SK-N-SH (cell line): ENCODE results near the gene PLEKHA6. TPM values are rescaled to one million over a fixed set of nuclear protein-coding genes. Genes with fewer than 3 reads are reported as not detected.
"Not testable (repeated sequence)": the region's sequence is repeated elsewhere in the genome, so short reads cannot be mapped to it uniquely, and the experiment has no call there.

Source experiments
- CTCF ChIA-PET: fragments of 300-600, 350-600 bp; formaldehyde crosslinking; extraction: SDS; loops from one replicate; lab custom pipeline; 2021; lab: Yijun Ruan, JAX
- POLR2A ChIA-PET: fragments of 350-600 bp; sonication (Branson Sonifier 250); formaldehyde crosslinking; extraction: SDS; loops from one replicate; lab custom pipeline; 2020; ENCODE audit warnings: antibody characterized with exemption, inconsistent platforms; lab: Yijun Ruan, JAX
- DNase-seq: peaks from one replicate; pipeline ENCODE4 v3.0.0; 2012
- H2AFZ ChIP-seq: fragments of 200-600 bp; sonication (generic); 2 replicates; pipeline ENCODE4 v1.8.1; 2016; ENCODE audit warnings: antibody characterized with exemption, mild to moderate bottlenecking, low read depth
- H3F3A ChIP-seq: fragments of 200-600 bp; sonication (generic); replicated peaks from 2 replicates; pipeline ENCODE3; 2016; ENCODE audit warnings: antibody characterized with exemption, mild to moderate bottlenecking; ENCODE audit not compliant: insufficient read depth
- H3K27ac ChIP-seq, 2 experiments: fragments of 200-500 bp in 1 of 2; fragments of 200-600 bp in 1 of 2; sonication (Bioruptor generic) in 1 of 2; sonication (generic), shearing (Covaris generic) in 1 of 2; 2 replicates each; pipeline versions ENCODE4 v1.5.1 to v1.6.1; 2014 to 2016; ENCODE audit warnings: low read depth in 2 of 2, inconsistent platforms in 1 of 2, low read length in 1 of 2, mild to moderate bottlenecking in 1 of 2, mixed read lengths in 1 of 2
- H3K27me3 ChIP-seq: fragments of 200-600 bp; sonication (generic), shearing (Covaris generic); 2 replicates; pipeline ENCODE4 v1.6.1; 2016; ENCODE audit warnings: mixed run types; ENCODE audit not compliant: insufficient read depth
- H3K36me3 ChIP-seq, 2 experiments: fragments of 200-500 bp in 1 of 2; fragments of 200-600 bp in 1 of 2; sonication (Bioruptor generic) in 1 of 2; sonication (generic) in 1 of 2; replicated peaks in 1 of 2; 2 replicates each; pipeline versions ENCODE3 to v1.5.1; 2014 to 2016; ENCODE audit warnings: low read length in 1 of 2, mild to moderate bottlenecking in 1 of 2; ENCODE audit not compliant: insufficient read depth in 2 of 2, control insufficient read depth in 1 of 2
- H3K4me1 ChIP-seq, 2 experiments: fragments of 200-500 bp in 1 of 2; fragments of 200-600 bp in 1 of 2; sonication (Bioruptor generic) in 1 of 2; sonication (generic), shearing (Covaris generic) in 1 of 2; 2 replicates each; pipeline versions ENCODE4 v1.5.1 to v1.6.1; 2014 to 2016; ENCODE audit warnings: low read depth in 1 of 2, low read length in 1 of 2, mixed run types in 1 of 2; ENCODE audit not compliant: insufficient read depth in 2 of 2, control insufficient read depth in 1 of 2
- H3K4me2 ChIP-seq: fragments of 200-600 bp; sonication (generic), shearing (Covaris generic); 2 replicates; pipeline ENCODE4 v1.6.1; 2017; ENCODE audit warnings: mixed run types
- H3K4me3 ChIP-seq, 2 experiments: fragments of 200-500 bp in 1 of 2; fragments of 200-600 bp in 1 of 2; sonication (Bioruptor generic) in 1 of 2; sonication (generic), shearing (Covaris generic) in 1 of 2; 2 replicates each; pipeline versions ENCODE4 v1.5.1 to v1.8.1; 2014 to 2016; ENCODE audit warnings: low read depth in 2 of 2, inconsistent platforms in 1 of 2, low read length in 1 of 2, mild to moderate bottlenecking in 1 of 2, mixed read lengths in 1 of 2, moderate library complexity in 1 of 2
- H3K79me2 ChIP-seq: fragments of 200-600 bp; sonication (generic); 2 replicates; pipeline ENCODE4 v1.8.1; 2017; ENCODE audit warnings: mild to moderate bottlenecking; ENCODE audit not compliant: insufficient read depth
- H3K9ac ChIP-seq: fragments of 200-600 bp; sonication (generic); 2 replicates; pipeline ENCODE4 v1.6.1; 2017; ENCODE audit warnings: mixed run types
- H3K9me2 ChIP-seq: fragments of 200-600 bp; sonication (generic); 2 replicates; pipeline ENCODE4 v1.6.1; 2017; ENCODE audit warnings: mixed run types
- H3K9me3 ChIP-seq: fragments of 200-600 bp; sonication (generic); 2 replicates; pipeline ENCODE4 v1.6.1; 2017; ENCODE audit warnings: mixed run types, mild to moderate bottlenecking, moderate library complexity
- H4K20me1 ChIP-seq: fragments of 200-600 bp; sonication (generic); 2 replicates; pipeline ENCODE4 v1.6.1; 2017; ENCODE audit warnings: mild to moderate bottlenecking, mixed run types; ENCODE audit not compliant: insufficient read depth
- CHD2 ChIP-seq: fragments of 150-350 bp; IDR thresholded peaks from 2 replicates; pipeline ENCODE4 v1.6.1; 2018; ENCODE audit warnings: low read length; ENCODE audit not compliant: partially characterized antibody
- ELF1 ChIP-seq: IDR thresholded peaks from 2 replicates; pipeline ENCODE4 v1.4.0; 2012
- EZH2phosphoT487 ChIP-seq: fragments of 200-600 bp; sonication (generic); IDR thresholded peaks from 2 replicates; pipeline ENCODE4 v1.6.1; 2017; ENCODE audit warnings: low read depth, mixed run types, mild to moderate bottlenecking, antibody characterized with exemption, moderate library complexity, borderline replicate concordance
- FOSL2 ChIP-seq: IDR thresholded peaks from 2 replicates; pipeline ENCODE4 v1.4.0; 2012; ENCODE audit warnings: low read depth, mild to moderate bottlenecking, moderate library complexity, borderline replicate concordance
- FOXM1 ChIP-seq: IDR thresholded peaks from 2 replicates; pipeline ENCODE4 v1.4.0; 2012; ENCODE audit warnings: low read depth, mild to moderate bottlenecking
- GATA2 ChIP-seq: sonication (generic); formaldehyde crosslinking; IDR thresholded peaks from 2 replicates; pipeline ENCODE4 v1.5.0; 2020; ENCODE audit warnings: mild to moderate bottlenecking, missing genetic modification reagents
- JUND ChIP-seq: IDR thresholded peaks from 2 replicates; pipeline ENCODE4 v1.4.0; 2012
- MAX ChIP-seq: IDR thresholded peaks from 2 replicates; pipeline ENCODE4 v1.4.0; 2012; ENCODE audit warnings: low read depth
- MEF2A ChIP-seq: IDR thresholded peaks from 2 replicates; pipeline ENCODE4 v1.4.0; 2012; ENCODE audit warnings: low read depth, borderline replicate concordance
- NFIC ChIP-seq: IDR thresholded peaks from 2 replicates; pipeline ENCODE4 v1.4.0; 2012; ENCODE audit warnings: borderline replicate concordance
- POLR2AphosphoS5 ChIP-seq: IDR thresholded peaks from 2 replicates; pipeline ENCODE4 v1.6.1; 2012; ENCODE audit warnings: low read depth, low read length
- RAD21 ChIP-seq: IDR thresholded peaks from 2 replicates; pipeline ENCODE4 v1.6.1; 2012; ENCODE audit warnings: mild to moderate bottlenecking, low read length
- RXRA ChIP-seq: IDR thresholded peaks from 2 replicates; pipeline ENCODE4 v1.4.0; 2012; ENCODE audit warnings: low read depth, mild to moderate bottlenecking, borderline replicate concordance
- SIN3A ChIP-seq: IDR thresholded peaks from 2 replicates; pipeline ENCODE4 v1.6.1; 2012; ENCODE audit warnings: low read depth, mild to moderate bottlenecking, low read length, moderate library complexity, borderline replicate concordance
- TAF1 ChIP-seq: IDR thresholded peaks from 2 replicates; pipeline ENCODE4 v1.6.1; 2012; ENCODE audit warnings: low read depth, mild to moderate bottlenecking, low read length, moderate library complexity, borderline replicate concordance
- TEAD4 ChIP-seq: IDR thresholded peaks from 2 replicates; pipeline ENCODE4 v1.4.0; 2012; ENCODE audit warnings: mild to moderate bottlenecking, borderline replicate concordance; ENCODE audit not compliant: insufficient read depth
- USF2 ChIP-seq: fragments of 150-350 bp; IDR thresholded peaks from 2 replicates; pipeline ENCODE4 v1.6.1; 2017; ENCODE audit warnings: antibody characterized with exemption, low read length, low read depth, borderline replicate concordance
- YY1 ChIP-seq: IDR thresholded peaks from 2 replicates; pipeline ENCODE4 v1.4.0; 2012; ENCODE audit warnings: low read depth, mild to moderate bottlenecking
- WGBS: methylation state at CpG from one replicate; pipeline ENCODE4 v1.1.6; 2017; ENCODE audit warnings: low lambda C conversion rate; 5-methylcytosine and 5-hydroxymethylcytosine counted together
- polyA plus RNA-seq, 3 experiments: library from polyadenylated mRNA; depleted of rRNA; stranded (reverse); fragments of >200 nt; gene quantifications; 2 replicates each; pipeline ENCODE4 v1.2.3, GENCODE V29; 2012

PLEKHA6 gene
- polyA plus RNA-seq, 1 of the 3 experiments (the other 2 are of a cell fraction), result 1.2 TPM

GRCh38 chr1:204241050-204241449 is 118.7 kb downstream of the PLEKHA6 start (continued):
- TF ChIP-seq FOSL2 (no peak), FOXM1 (no peak), RAD21 (no peak), RXRA (no peak), NFIC (no peak)

GRCh38 chr1:204240233-204240632 is 119.5 kb downstream of the PLEKHA6 start:
- CTCF ChIA-PET, result interaction anchor here (1.3 to 1.4 kb wide), 2 partner anchors 18 to 78 kb away, joined by 3 to 5 read pairs; no protein-coding TSS in a partner anchor
- no peak overlapping the region for H3K9ac ChIP-seq
- TF ChIP-seq GATA2 (CRISPR knock-in tag) (no peak), USF2 (no peak), CHD2 (no peak), TAF1 (no peak), MAX (no peak), POLR2AphosphoS5 (no peak), JUND (no peak), EZH2phosphoT487 (no peak), SIN3A (no peak), YY1 (no peak), TEAD4 (no peak), MEF2A (no peak), NFIC (no peak), ELF1 (no peak), FOSL2 (no peak)
- DNase-seq, result no peak
- no peaks in the 10 kb centered on the region for H3K4me1 ChIP-seq
- no peaks in the 10 kb centered on the region for H3F3A ChIP-seq
- H3K79me2 ChIP-seq, result no peaks in the 10 kb centered on the region
- peaks cover 0 to 3% of the 10 kb centered on the region in 2 experiments for H3K36me3 ChIP-seq
- POLR2A ChIA-PET, result no interaction called here
- H3K27ac ChIP-seq, result no peak overlapping the region
- H3K9me2 ChIP-seq, result no peaks in the 10 kb centered on the region
- H2AFZ ChIP-seq, result no peak overlapping the region
- WGBS, result 41% methylated on average over 1 of the region's 1 CpG
- no peak overlapping the region for H3K4me3 ChIP-seq
- H4K20me1 ChIP-seq, result no peaks in the 10 kb centered on the region
- H3K4me2 ChIP-seq, result no peak overlapping the region
- no peaks in the 10 kb centered on the region for H3K9me3 ChIP-seq
- no peaks in the 10 kb centered on the region for H3K27me3 ChIP-seq

GRCh38 chr1:204239401-204239800 is 120.3 kb downstream of the PLEKHA6 start:
- H3F3A ChIP-seq, H3K4me2 ChIP-seq, H3K4me3 ChIP-seq, H3K4me1 ChIP-seq, H2AFZ ChIP-seq, POLR2A ChIA-PET, H3K79me2 ChIP-seq, H3K36me3 ChIP-seq, H3K9me3 ChIP-seq, H3K27me3 ChIP-seq, H3K9me2 ChIP-seq, H3K9ac ChIP-seq, H4K20me1 ChIP-seq, H3K27ac ChIP-seq, DNase-seq: not testable (repeated sequence)
- 66% methylated on average over 3 of the region's 3 CpGs for WGBS
- CTCF ChIA-PET, result interaction anchor here (1.6 kb wide), 1 partner anchor 19 kb away, joined by 3 read pairs; no protein-coding TSS in a partner anchor

GRCh38 chr1:204238520-204238919 is 121.2 kb downstream of the PLEKHA6 start:
- H3K9me2 ChIP-seq, H3K79me2 ChIP-seq, H3K4me2 ChIP-seq, H2AFZ ChIP-seq, H4K20me1 ChIP-seq, H3K4me3 ChIP-seq, H3K9ac ChIP-seq, DNase-seq, H3K4me1 ChIP-seq, H3K36me3 ChIP-seq, H3F3A ChIP-seq, H3K27me3 ChIP-seq, POLR2A ChIA-PET, H3K9me3 ChIP-seq, H3K27ac ChIP-seq: not testable (repeated sequence)
- CTCF ChIA-PET, result interaction anchor here (1.6 kb wide), 1 partner anchor 20 kb away, joined by 3 read pairs; no protein-coding TSS in a partner anchor
- WGBS, result 35% methylated on average over 2 of the region's 2 CpGs

GRCh38 chr1:204237515-204237914 is 122.2 kb downstream of the PLEKHA6 start:
- CTCF ChIA-PET, result interaction anchor here (0.7 to 2.3 kb wide), 6 partner anchors 19 to 126 kb away, joined by 3 to 9 read pairs (median 6); no protein-coding TSS in a partner anchor

More at GRCh38 chr1:204237515-204237914, 122.2 kb downstream of the PLEKHA6 start:
- POLR2A ChIA-PET, result interaction anchor here (1.2 to 1.4 kb wide), 2 partner anchors 19 to 122 kb away, joined by 3 read pairs; partner anchors contain the start of gene PLEKHA6
- H3F3A ChIP-seq, H3K4me2 ChIP-seq, H3K9ac ChIP-seq, H2AFZ ChIP-seq, H3K4me3 ChIP-seq, H4K20me1 ChIP-seq, DNase-seq, H3K36me3 ChIP-seq, H3K9me2 ChIP-seq, H3K27me3 ChIP-seq, H3K4me1 ChIP-seq, H3K27ac ChIP-seq, H3K79me2 ChIP-seq, H3K9me3 ChIP-seq: not testable (repeated sequence)
- WGBS, result 82% methylated on average over 1 of the region's 1 CpG
